Mucosa of rectum (tissue), 2 donors: ENCODE measurements around the gene CFAP46.

Experiments
- H3K27ac ChIP-seq, 2 donors: one replicate each; pipeline ENCODE4 v1.7.0; 2013; ENCODE audit warnings: inconsistent platforms in 2 of 2, low read depth in 2 of 2, low read length in 2 of 2
- H3K27me3 ChIP-seq, 2 donors: one replicate each; pipeline ENCODE4 v1.7.0; 2013; ENCODE audit warnings: low read length in 2 of 2; ENCODE audit not compliant: control insufficient read depth in 2 of 2, insufficient read depth in 2 of 2
- H3K36me3 ChIP-seq, 2 donors: one replicate each; pipeline ENCODE4 v1.7.0; 2013; ENCODE audit warnings: low read length in 2 of 2; ENCODE audit not compliant: control insufficient read depth in 2 of 2, insufficient read depth in 2 of 2
- H3K4me1 ChIP-seq, 2 donors: one replicate each; pipeline ENCODE4 v1.7.0; 2013; ENCODE audit warnings: low read length in 2 of 2, mild to moderate bottlenecking in 1 of 2; ENCODE audit not compliant: control insufficient read depth in 2 of 2, insufficient read depth in 2 of 2
- H3K4me3 ChIP-seq, 2 donors: one replicate each; pipeline ENCODE4 v1.7.0; 2013; ENCODE audit warnings: low read length in 2 of 2
- H3K9ac ChIP-seq, 2 donors: one replicate each; pipeline ENCODE4 v1.7.0; 2013; ENCODE audit warnings: low read length in 2 of 2, low read depth in 1 of 2, mild to moderate bottlenecking in 1 of 2
- H3K9me3 ChIP-seq, 2 donors: one replicate each; pipeline ENCODE4 v1.7.0; 2013; ENCODE audit warnings: low read length in 2 of 2; ENCODE audit not compliant: control insufficient read depth in 2 of 2
- donor health status: healthy.
- donor health status: Normal muscosa, but diverticular disease.

The CFAP46 gene

GRCh38 chr10:132886211-132887099, 55.9 kb downstream of the CFAP46 start:
- H3K27me3 ChIP-seq = peaks cover 0 to 2% of the 10 kb centered on the region in 2 donors
- no peaks in the 10 kb centered on the region for H3K4me1 ChIP-seq
- no peaks in the 10 kb centered on the region for H3K9me3 ChIP-seq
- no peaks in the 10 kb centered on the region for H3K36me3 ChIP-seq
- H3K4me3 ChIP-seq = no peak overlapping the region
- no peak overlapping the region for H3K27ac ChIP-seq
- no peak overlapping the region for H3K9ac ChIP-seq

GRCh38 chr10:132885451-132886210, 56.7 kb downstream of the CFAP46 start:
- Histone ChIP-seq H3K4me3 (no peak overlapping the region), H3K27me3 (peaks cover 0 to 2% of the 10 kb centered on the region in 2 donors), H3K36me3 (no peaks in the 10 kb centered on the region), H3K27ac (no peak overlapping the region), H3K4me1 (no peaks in the 10 kb centered on the region), H3K9me3 (no peaks in the 10 kb centered on the region), H3K9ac (no peak overlapping the region)

DNA sequence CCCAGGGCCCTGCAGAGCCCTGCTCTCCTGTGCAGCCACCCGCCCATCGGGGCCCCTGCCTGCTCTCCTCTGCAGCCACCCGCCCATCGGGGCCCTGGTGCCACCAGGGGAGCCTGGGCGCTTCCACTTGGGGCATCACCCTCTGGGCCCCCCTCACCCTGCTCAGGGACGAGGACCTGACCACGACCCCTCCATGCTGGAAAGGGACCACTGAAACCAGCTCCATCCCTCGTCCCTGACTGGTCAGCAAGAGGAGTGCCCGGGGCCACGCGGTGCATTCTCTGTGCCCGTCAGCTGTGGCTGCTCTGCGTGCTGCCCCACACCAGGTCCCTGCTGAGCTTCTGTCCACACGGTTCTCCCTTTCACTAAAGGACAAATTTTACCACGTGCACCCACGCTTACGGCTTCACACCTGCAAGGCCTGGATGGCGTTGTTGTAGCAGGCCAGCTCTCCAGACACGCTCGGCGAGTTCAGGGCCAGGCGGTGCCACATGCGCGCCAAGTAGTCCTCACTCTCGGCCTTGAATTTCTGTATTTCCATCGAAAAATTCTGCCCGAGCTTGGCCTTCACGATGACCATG, 57.6 kb downstream of the CFAP46 start:
- no peaks in the 10 kb centered on the region for H3K27me3 ChIP-seq

DNA sequence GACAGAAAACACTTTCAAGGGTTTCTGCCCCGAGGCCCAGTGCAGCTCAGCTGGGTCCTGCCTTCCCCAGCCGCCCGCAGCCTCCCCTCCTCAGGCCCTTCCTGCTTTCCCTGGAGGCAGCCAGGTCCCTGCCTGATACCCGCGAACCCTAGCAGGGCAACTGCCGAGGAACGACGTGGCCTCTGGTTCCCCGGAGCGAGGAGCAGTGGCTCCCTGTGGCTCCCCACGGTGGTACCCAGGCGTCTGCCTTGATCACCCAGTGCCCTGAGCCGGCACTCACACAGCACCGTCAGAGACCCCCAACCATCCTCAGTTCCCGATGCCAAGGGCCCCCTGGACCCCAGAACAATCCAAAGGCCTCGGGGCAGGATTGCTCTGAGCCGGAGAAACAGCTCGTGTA, 58.3 kb downstream of the CFAP46 start:
- H3K9me3 ChIP-seq = no peaks in the 10 kb centered on the region
- no peak overlapping the region for H3K4me3 ChIP-seq
- no peak overlapping the region for H3K9ac ChIP-seq
- no peaks in the 10 kb centered on the region for H3K27me3 ChIP-seq
- no peaks in the 10 kb centered on the region for H3K36me3 ChIP-seq
- H3K4me1 ChIP-seq = no peaks in the 10 kb centered on the region
- H3K27ac ChIP-seq = no peak overlapping the region

More for the DNA sequence above, 57.6 kb downstream of the CFAP46 start:
- no peak overlapping the region for H3K9ac ChIP-seq
- H3K9me3 ChIP-seq = no peaks in the 10 kb centered on the region
- no peak overlapping the region for H3K27ac ChIP-seq
- H3K4me1 ChIP-seq = no peaks in the 10 kb centered on the region
- H3K4me3 ChIP-seq = no peak overlapping the region
- no peaks in the 10 kb centered on the region for H3K36me3 ChIP-seq

DNA sequence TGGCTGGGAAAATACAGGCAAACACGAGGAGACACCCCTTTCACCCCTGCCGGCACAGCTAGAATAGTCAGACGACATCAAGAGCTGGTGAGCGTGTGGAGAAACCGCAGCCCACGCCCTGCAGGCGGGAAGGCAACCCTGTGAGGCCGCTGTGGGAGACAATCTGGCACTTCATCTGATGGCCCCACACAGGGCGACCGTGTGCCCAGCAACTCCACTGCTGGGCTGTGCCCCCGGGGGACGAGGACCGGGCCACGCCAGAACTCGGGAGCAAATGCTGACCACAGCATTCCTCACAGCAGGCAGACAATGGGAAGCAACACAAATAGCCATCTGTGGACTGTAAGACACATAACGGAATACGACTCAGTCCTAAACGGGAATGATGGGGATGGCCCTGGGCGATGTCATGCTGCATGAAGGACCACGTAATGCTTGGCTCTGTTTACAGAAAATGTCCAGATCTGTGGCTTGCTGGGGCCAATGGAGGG, 58.9 kb downstream of the CFAP46 start:
- no peaks in the 10 kb centered on the region for H3K9me3 ChIP-seq
- H3K4me3 ChIP-seq = no peak overlapping the region
- H3K4me1 ChIP-seq = no peaks in the 10 kb centered on the region
- no peak overlapping the region for H3K9ac ChIP-seq
- no peak overlapping the region for H3K27ac ChIP-seq
- no peaks in the 10 kb centered on the region for H3K36me3 ChIP-seq
- H3K27me3 ChIP-seq = no peaks in the 10 kb centered on the region

DNA sequence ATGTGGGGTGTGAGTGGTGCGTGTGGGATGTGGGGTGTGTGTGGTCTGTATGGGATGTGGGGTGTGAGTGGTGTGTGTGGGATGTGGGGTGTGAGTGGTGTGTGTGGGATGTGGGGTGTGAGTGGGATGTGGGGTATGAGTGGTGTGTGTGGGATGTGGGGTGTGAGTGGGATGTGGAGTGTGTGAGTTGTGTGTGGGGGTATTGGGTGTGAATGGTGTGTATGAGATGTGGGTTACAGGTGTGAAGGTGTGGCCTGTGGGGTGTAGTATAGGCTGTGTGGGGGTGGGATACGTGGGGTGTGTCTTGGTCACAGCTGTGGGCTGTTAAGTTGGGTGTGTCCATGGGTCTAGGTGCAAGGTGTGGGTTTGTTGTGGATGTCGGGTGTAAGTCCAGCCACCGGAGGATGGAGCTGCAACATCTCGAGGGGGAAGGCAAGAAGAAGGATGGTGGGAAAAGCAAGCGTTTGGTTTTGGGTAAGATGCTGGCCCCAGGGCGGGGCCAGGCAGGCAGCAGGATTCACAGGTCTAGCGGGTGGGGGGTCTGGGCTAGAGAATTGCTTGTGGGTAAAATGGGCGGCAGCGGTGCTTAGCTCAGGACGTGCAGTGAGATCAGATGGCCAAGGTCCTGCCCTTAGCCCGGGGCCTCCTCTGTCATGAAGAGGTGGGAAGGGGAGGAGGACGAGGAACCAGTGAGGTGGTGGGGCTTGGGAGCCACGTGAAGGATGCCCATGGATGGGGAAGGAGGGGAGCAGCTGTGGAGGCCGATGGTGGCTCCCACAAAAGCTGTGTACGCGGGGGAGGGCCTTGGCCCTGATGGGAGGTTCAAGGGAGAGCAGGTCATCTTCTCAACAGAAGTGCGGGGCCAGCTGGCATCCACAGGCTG, 60.1 kb downstream of the CFAP46 start:
- H3K36me3 ChIP-seq = no peaks in the 10 kb centered on the region
- no peak overlapping the region for H3K9ac ChIP-seq
- H3K27ac ChIP-seq = no peak overlapping the region
- H3K4me1 ChIP-seq = no peaks in the 10 kb centered on the region
- no peak overlapping the region for H3K4me3 ChIP-seq
- no peaks in the 10 kb centered on the region for H3K27me3 ChIP-seq
- H3K9me3 ChIP-seq = no peaks in the 10 kb centered on the region

DNA sequence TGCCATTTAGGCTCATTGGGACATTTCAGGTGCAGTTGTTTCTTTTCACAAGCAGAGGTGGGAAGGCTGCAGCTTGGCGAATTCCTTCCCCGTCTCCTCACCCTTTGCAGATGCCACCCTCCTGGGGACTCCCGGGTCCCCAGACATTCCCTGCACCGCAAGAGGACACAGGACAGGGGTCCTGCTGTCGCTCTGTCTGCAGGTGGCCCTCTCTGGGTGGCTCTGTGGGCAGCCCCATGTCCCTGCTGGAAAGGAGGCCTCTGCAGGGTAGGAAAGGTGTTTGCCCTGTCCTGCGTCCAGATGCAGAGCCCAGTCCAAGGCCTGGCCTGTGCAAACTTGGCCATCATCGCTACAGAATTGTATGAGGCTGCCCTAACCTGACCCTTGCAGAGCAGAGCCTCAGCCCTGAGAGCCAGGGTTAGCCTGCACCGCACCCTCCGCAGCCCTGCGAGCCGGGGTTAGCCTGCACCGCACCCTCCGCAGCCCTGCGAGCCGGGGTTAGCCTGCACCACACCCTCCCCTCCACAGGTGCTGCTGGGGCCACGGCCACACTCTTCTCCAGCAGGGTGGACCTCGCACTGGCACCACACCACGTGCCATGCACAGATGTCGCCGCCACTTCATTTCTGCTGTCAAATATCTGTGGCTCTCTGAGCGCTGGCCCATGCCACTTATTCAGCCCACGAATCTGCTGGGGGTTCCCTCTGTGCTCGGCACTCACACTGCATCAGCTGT, 61.0 kb downstream of the CFAP46 start:
- no peaks in the 10 kb centered on the region for H3K9me3 ChIP-seq

DNA sequence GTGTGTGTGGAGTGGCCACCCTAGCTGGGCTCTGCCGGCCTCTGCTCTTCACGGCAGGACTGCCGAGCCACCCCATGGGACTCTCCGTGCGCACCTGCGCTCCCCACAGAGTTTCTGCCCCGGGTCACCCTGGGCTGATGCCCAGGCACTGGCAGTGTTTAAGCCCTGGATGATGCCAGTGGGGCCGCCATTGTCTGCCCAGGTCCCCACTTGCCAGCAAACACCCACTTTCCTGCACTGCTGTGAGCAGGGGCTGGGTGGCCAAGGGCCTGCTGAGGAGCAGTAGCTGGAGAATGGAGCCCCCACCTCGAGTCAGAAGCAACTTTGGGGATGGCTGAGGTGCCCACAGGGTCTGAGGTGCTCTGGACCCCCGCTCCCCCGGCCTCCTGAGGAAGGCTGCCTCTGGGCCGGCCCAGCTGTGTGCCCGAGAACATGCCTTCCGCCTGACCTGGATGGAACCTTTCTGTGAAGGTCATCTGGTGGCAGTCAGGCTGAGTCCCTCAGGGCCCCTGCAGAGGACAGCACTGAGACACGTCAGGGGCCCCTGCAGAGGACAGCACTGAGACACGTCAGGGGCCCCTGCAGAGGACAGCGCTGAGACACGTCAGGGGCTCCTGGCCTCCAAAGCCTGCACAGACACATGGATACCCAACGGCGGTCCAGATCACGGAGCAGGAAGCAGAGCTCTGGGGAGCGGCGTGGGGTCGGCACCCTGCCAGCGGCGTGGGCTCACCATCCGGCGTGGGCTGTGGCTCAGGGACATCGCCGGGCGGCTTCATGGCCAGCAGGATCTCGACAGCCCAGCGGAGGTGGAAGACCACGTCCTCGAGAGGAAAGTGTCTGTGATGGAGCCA, 62.0 kb downstream of the CFAP46 start:
- no peaks in the 10 kb centered on the region for H3K4me1 ChIP-seq
- no peaks in the 10 kb centered on the region for H3K27me3 ChIP-seq

More for the DNA sequence above, 61.0 kb downstream of the CFAP46 start:
- H3K27me3 ChIP-seq = no peaks in the 10 kb centered on the region
- H3K4me1 ChIP-seq = no peaks in the 10 kb centered on the region
- H3K4me3 ChIP-seq = no peak overlapping the region
- H3K9ac ChIP-seq = no peak overlapping the region
- no peak overlapping the region for H3K27ac ChIP-seq
- H3K36me3 ChIP-seq = no peaks in the 10 kb centered on the region

More for the DNA sequence above, 62.0 kb downstream of the CFAP46 start:
- no peak overlapping the region for H3K9ac ChIP-seq
- no peaks in the 10 kb centered on the region for H3K9me3 ChIP-seq
- H3K36me3 ChIP-seq = no peaks in the 10 kb centered on the region
- no peak overlapping the region for H3K27ac ChIP-seq
- no peak overlapping the region for H3K4me3 ChIP-seq
